ENCODE results near the gene YTHDF1. TPM values are rescaled to one million over a fixed set of nuclear protein-coding genes. Genes with fewer than 3 reads are reported as not detected.

YTHDF1 gene
- total and polyA plus RNA-seq, 2 donors (not counting 1 experiment from before 2014, with no cell fraction given), result 25.3 to 40.5 TPM

DNA sequence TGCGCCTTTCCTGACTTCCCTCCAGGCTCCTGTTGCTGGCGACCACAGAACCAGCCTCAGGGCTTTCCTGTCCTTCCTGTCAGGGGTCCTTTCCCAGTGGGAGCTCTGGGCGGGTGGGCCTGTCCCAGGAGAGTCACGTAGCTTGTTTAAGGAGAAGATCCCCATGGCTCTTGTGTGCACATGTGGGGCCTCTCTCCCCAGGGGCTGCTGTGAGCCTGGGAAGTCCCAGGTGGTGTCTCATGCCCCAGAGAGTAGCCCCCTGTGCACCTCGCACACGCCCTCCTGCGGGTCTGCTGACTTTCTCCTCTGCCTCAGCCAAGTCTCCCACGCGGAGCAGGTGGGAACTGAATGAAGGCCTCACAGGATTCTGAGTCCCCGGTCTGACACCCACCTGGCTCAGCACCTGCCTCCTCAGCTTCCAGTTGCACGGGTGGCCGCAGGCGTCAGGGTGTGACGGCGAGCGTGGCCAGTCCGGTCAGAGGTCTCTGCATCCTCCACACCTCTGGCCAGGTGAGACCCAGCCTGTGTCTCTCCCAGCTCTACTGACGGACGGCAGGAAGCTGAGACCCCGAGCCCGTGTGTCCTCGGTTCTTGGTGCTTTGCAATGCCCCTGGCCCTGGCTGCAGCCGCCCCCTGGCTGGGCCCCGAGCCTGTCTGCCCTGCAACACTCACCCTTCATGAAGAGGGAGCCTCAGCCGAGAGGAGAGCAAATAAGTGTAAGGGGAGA lies 44.0 kb upstream of the YTHDF1 start:
- DNase-seq, result no peak
- H3K4me1 Mint-ChIP-seq, result peaks cover 3% of the 10 kb centered on the region
- Histone ChIP-seq H3K4me2 (replicated peaks; ENCODE audit: low read depth, low read length, poor library complexity, severe bottlenecking) (no peak overlapping the region), H3K27ac (ENCODE audit: low read length in 2 of 2) (no peak overlapping the region), H2AFZ (ENCODE audit: insufficient read depth, low read depth, low read length, poor library complexity, severe bottlenecking) (no peak overlapping the region), H3K27me3 (replicated peaks in 1 of 4; ENCODE audit: control extremely low read depth in 1 of 4, control insufficient read depth in 3 of 4, insufficient read depth in 4 of 4, low read length in 3 of 4) (peaks cover 0 to 34% (median 7%) of the 10 kb centered on the region in 4 experiments), H3K36me3 (replicated peaks in 1 of 2; ENCODE audit: control extremely low read depth in 1 of 2, control insufficient read depth in 1 of 2, extremely low read depth in 1 of 2, insufficient read depth in 2 of 2, low read length in 1 of 2) (no peaks in the 10 kb centered on the region), H3K79me2 (ENCODE audit: control insufficient read depth, insufficient read depth, low read length) (no peaks in the 10 kb centered on the region), H3K4me3 (ENCODE audit: control extremely low read depth in 1 of 5, extremely low read depth in 1 of 5, insufficient read depth in 1 of 5, low read depth in 2 of 5, low read length in 4 of 5) (no peak overlapping the region), H3K9ac (ENCODE audit: low read length) (no peak overlapping the region), H3K4me1 (ENCODE audit: control insufficient read depth in 2 of 2, insufficient read depth in 2 of 2, low read length in 2 of 2) (peaks cover 0 to 2% of the 10 kb centered on the region in 2 donors), H4K20me1 (ENCODE audit: control insufficient read depth, insufficient read depth, low read length, poor library complexity, severe bottlenecking) (no peaks in the 10 kb centered on the region), H3K9me3 (ENCODE audit: control extremely low read depth in 1 of 3, control insufficient read depth in 2 of 3, insufficient read depth in 1 of 3, low read length in 2 of 3) (no peaks in the 10 kb centered on the region)
- POLR2A ChIA-PET, result no interaction called here
- no peak for TF ChIP-seq CTCF (IDR thresholded peaks at IDR 0.05)
- TF ChIP-seq EZH2 (IDR thresholded peaks at IDR 0.05; ENCODE audit: borderline replicate concordance, insufficient read depth, low read depth, low read length, poor library complexity, severe bottlenecking), result no peak
- WGBS (ENCODE audit: insufficient coverage), result 75% methylated on average over 22 of the region's 25 CpGs
- peaks cover 47% of the 10 kb centered on the region for H3K27me3 Mint-ChIP-seq
- CTCF ChIA-PET, result no interaction called here
- ATAC-seq (ENCODE audit: low read depth), result no peak
- H3K9me3 Mint-ChIP-seq (ENCODE audit: insufficient read depth), result no peaks in the 10 kb centered on the region
- H3K27ac Mint-ChIP-seq, result no peak overlapping the region
- no peak overlapping the region for H3K4me3 Mint-ChIP-seq
- intact Hi-C loops (cut with micrococcal nuclease), result no loop called here

DNA sequence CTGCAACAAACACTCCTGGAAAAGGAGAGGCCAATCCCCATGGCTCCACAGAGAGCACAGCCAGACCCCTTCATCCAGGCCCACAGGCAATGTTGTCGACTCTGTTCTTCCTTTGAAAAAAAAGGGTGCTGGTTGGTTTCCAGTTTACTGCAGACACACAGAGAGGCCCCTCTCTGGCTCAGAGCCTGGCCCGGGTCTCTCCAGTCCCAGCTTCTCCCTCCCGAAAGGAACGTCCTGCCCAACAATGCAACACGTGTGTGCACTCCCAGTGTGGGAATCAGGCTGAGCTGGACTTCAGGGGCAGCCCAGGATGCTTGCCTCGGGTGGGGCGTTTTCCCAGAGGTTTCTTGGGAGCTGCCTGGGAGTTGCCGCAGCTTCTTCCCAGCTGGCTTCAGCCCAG lies 42.9 kb upstream of the YTHDF1 start:
- H3K4me1 ChIP-seq (ENCODE audit: control insufficient read depth in 2 of 2, insufficient read depth in 2 of 2, low read length in 2 of 2), result peaks cover 0 to 5% of the 10 kb centered on the region in 2 donors
- no peak overlapping the region for H3K9ac ChIP-seq (ENCODE audit: low read length)
- no peak overlapping the region for H2AFZ ChIP-seq (ENCODE audit: insufficient read depth, low read depth, low read length, poor library complexity, severe bottlenecking)
- no peaks in the 10 kb centered on the region for H4K20me1 ChIP-seq (ENCODE audit: control insufficient read depth, insufficient read depth, low read length, poor library complexity, severe bottlenecking)
- H3K4me2 ChIP-seq (replicated peaks; ENCODE audit: low read depth, low read length, poor library complexity, severe bottlenecking), result no peak overlapping the region
- H3K27me3 ChIP-seq (replicated peaks in 1 of 4; ENCODE audit: control extremely low read depth in 1 of 4, control insufficient read depth in 3 of 4, insufficient read depth in 4 of 4, low read length in 3 of 4), result peaks cover 0 to 37% (median 7%) of the 10 kb centered on the region in 4 experiments
- TF ChIP-seq EZH2 (IDR thresholded peaks at IDR 0.05; ENCODE audit: borderline replicate concordance, insufficient read depth, low read depth, low read length, poor library complexity, severe bottlenecking) (no peak), CTCF (IDR thresholded peaks at IDR 0.05) (no peak)
- peaks cover 3% of the 10 kb centered on the region for H3K4me1 Mint-ChIP-seq
- POLR2A ChIA-PET, result no interaction called here
- no peak overlapping the region for H3K27ac Mint-ChIP-seq
- peaks cover 43% of the 10 kb centered on the region for H3K27me3 Mint-ChIP-seq
- WGBS (ENCODE audit: insufficient coverage), result 75% methylated on average over 8 of the region's 8 CpGs
- CTCF ChIA-PET, result no interaction called here
- no peaks in the 10 kb centered on the region for H3K36me3 ChIP-seq (replicated peaks in 1 of 2; ENCODE audit: control extremely low read depth in 1 of 2, control insufficient read depth in 1 of 2, extremely low read depth in 1 of 2, insufficient read depth in 2 of 2, low read length in 1 of 2)
- H3K4me3 ChIP-seq (ENCODE audit: control extremely low read depth in 1 of 5, extremely low read depth in 1 of 5, insufficient read depth in 1 of 5, low read depth in 2 of 5, low read length in 4 of 5), result no peak overlapping the region
- no peak overlapping the region for H3K4me3 Mint-ChIP-seq
- no peaks in the 10 kb centered on the region for H3K9me3 Mint-ChIP-seq (ENCODE audit: insufficient read depth)
- no peaks in the 10 kb centered on the region for H3K9me3 ChIP-seq (ENCODE audit: control extremely low read depth in 1 of 3, control insufficient read depth in 2 of 3, insufficient read depth in 1 of 3, low read length in 2 of 3)
- DNase-seq, result no peak
- no peak for ATAC-seq (ENCODE audit: low read depth)
- no peak overlapping the region for H3K27ac ChIP-seq (ENCODE audit: low read length in 2 of 2)
- no peaks in the 10 kb centered on the region for H3K79me2 ChIP-seq (ENCODE audit: control insufficient read depth, insufficient read depth, low read length)
- intact Hi-C loops (cut with micrococcal nuclease), result no loop called here
